NK-92 (cell line): ENCODE data around the gene NCF1.
"Not testable (repeated sequence)": the region's sequence is repeated elsewhere in the genome, so short reads cannot be mapped to it uniquely, and the experiment has no call there.

Experiments
- DNase-seq: peaks from one replicate; lab custom pipeline; 2025; ENCODE audit not compliant: unreplicated experiment; lab: John Stamatoyannopoulos, UW

Gene NCF1

GRCh38 chr7:74783595-74783994 lies 9.8 kb downstream of the NCF1 start:
- DNase-seq = not testable (repeated sequence)

DNA sequence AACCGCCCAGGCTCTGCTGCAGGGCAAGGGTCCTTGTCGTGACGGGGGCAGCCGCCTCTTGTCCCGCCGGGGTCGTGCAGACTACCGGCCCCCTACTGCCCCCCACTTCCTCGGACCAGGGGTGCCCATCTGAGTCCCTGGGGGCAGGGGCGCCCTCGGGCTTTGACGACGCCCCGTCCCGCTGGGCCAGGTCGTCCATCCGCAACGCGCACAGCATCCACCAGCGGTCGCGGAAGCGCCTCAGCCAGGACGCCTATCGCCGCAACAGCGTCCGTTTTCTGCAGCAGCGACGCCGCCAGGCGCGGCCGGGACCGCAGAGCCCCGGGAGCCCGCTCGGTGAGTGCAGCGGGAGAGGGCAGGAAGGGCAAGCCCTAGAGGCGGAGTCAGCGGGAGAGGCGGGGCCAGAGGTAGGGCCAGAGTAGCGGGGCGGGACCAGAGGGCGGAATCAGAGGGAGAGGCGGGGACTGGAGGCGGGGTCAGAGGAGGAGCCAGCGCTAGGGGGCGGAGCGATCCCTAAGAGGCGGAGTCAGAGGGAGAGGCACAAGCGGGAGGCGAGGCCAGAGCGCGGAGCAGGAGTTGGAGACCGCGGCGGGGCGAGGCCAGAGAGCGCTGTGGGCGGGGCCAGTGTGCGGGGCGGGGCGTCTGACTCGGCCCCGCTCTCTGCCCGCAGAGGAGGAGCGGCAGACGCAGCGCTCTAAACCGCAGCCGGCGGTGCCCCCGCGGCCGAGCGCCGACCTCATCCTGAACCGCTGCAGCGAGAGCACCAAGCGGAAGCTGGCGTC lies 14.7 kb downstream of the NCF1 start:
- peak; percentile 39 for DNase-seq

GRCh38 chr7:74789200-74789736 lies 15.5 kb downstream of the NCF1 start:
- DNase-seq = not testable (repeated sequence)

- not testable (repeated sequence) for DNase-seq
These were observed 24.2 kb downstream of the NCF1 start for GRCh38 chr7:74797848-74798622.

DNA sequence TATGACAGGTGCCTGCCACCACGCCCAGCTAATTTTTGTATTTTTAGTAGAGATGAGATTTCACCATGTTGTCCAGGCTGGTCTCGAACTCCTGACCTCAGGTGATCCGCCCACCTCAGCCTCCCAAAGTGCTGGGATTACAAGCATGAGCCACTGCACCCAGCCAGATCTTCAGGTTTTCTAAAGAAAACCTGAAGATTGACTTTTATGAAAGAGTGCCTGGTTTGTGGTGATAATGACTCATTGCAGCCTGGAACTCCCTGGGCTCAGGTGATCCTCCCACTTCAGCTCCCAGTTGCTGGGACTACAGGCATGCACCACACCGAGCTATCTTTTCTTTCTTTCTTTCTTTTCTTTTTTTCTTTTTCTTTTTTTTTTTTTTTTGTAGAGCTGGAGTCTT lies 24.8 kb downstream of the NCF1 start:
- not testable (repeated sequence) for DNase-seq

DNA sequence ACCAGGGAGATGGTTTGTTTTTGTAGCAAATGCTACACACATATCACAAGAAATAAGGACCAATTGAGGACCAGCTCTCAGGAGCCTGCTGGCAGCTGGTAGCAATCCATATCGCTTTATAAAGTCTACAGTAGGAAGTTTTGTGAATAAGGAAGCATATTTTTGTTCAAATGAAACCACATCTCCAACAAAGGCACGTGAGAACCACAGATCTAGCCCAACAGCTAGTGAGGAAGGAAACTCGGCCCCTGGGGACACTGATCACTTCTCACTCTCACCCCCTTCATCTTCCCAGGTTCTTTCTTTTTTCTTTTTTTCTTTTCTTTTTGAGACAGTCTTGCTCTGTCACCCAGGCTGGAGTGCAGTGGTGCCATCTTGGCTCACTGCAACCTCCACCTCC lies 42.1 kb downstream of the NCF1 start:
- DNase-seq = not testable (repeated sequence)

DNA sequence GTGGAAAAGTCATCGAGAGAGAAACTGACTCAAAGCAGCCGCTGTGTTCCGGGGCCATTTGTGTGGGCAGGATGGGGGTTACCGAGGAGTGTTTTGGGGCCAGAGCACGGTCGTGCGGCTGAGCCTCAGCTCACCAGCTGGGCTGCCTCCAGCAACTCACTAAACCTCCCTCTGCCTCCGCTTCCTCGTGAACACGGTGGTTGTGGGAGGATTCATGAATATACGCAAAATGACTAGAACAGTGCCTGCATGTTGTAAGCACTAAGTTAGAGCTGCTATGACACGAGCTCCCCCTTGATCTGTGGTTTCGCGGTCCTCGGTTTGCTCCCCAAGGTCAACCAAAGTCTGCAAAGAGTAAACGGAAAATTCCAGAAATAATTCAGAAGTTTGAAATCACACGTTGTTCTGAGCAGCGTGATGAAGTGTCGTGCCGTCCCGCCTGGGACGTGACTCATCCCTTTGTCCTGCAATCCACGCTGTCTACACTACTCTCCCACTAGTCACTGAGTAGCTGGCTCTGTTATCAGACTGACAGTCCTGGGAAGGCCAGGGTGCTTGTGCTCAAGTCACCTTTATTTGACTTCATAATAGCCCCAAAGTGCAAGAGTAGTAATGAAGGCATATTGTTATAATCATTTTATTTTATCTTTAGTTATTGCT lies 46.5 kb downstream of the NCF1 start:
- not testable (repeated sequence) for DNase-seq

DNA sequence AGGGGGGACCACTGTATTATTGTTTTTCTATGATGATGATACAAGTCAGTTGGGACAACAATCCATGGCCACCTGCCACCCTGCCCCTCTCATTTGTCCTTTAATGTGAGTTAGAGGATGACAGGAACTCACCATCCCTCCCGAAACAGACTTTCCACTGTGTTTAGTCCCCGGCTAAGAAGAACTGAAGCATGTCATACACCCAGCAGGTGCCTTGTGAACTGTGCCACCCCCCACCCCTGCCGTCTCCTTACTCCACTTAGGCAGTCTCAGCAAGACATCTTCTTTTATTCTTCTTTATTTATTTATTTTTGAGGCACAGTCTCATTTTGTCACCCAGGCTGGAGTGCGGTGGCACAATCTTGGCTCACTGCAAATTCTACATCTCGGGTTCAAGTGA lies 47.4 kb downstream of the NCF1 start:
- DNase-seq = not testable (repeated sequence)

GRCh38 chr7:74829959-74830358 lies 56.1 kb downstream of the NCF1 start:
- DNase-seq = not testable (repeated sequence)

GRCh38 chr7:74830411-74830810 lies 56.6 kb downstream of the NCF1 start:
- not testable (repeated sequence) for DNase-seq
